H1 (cell line): ENCODE data around the gene IRF4. TPM values are rescaled to one million over a fixed set of nuclear protein-coding genes. Genes with fewer than 3 reads are reported as not detected.
"Not testable (repeated sequence)": the region's sequence is repeated elsewhere in the genome, so short reads cannot be mapped to it uniquely, and the experiment has no call there.

Source experiments
- CTCF ChIA-PET: fragments of 300-600 bp; sonication (Branson Sonifier 250); formaldehyde crosslinking; loops from one replicate; lab custom pipeline; 2021; ENCODE audit not compliant: partially characterized antibody; lab: Charles Lee
- POLR2A ChIA-PET: fragments of 300-600 bp; sonication (Branson Sonifier 250); formaldehyde crosslinking; loops from one replicate; lab custom pipeline; 2021; ENCODE audit warnings: inconsistent platforms; ENCODE audit not compliant: partially characterized antibody; lab: Charles Lee
- DNase-seq, 2 experiments: peaks; one replicate each; pipeline versions ENCODE4 v3.0.0 to v3.0.0-alpha.2; 2010 to 2022; ENCODE audit warnings: low spot score in 2 of 2, low read depth in 1 of 2, mixed read lengths in 1 of 2
- FAIRE-seq: peaks from 2 replicates; lab custom pipeline; 2011; peaks lifted over from hg19 to GRCh38; lab: Jason Lieb, UNC
- H2AFZ ChIP-seq: 2 replicates; pipeline ENCODE4 v1.8.1; 2012; ENCODE audit warnings: low read length, inconsistent platforms
- H2AK5ac ChIP-seq: 2 replicates; pipeline ENCODE4 v1.6.1; 2013; ENCODE audit warnings: low read depth, low read length
- H2BK120ac ChIP-seq: replicated peaks from 2 replicates; pipeline ENCODE3; 2013; ENCODE audit warnings: low read depth, low read length, inconsistent platforms
- H2BK12ac ChIP-seq: 2 replicates; pipeline ENCODE4 v1.6.1; 2013; ENCODE audit warnings: low read depth, low read length
- H2BK15ac ChIP-seq: 2 replicates; pipeline ENCODE4 v1.6.1; 2013; ENCODE audit warnings: low read length
- H2BK20ac ChIP-seq: 2 replicates; pipeline ENCODE4 v1.6.1; 2013; ENCODE audit warnings: low read length
- H2BK5ac ChIP-seq: 2 replicates; pipeline ENCODE4 v1.6.1; 2013; ENCODE audit warnings: low read depth, low read length
- H3K14ac ChIP-seq: 2 replicates; pipeline ENCODE4 v1.6.1; 2013; ENCODE audit warnings: inconsistent platforms; ENCODE audit not compliant: insufficient read length
- H3K18ac ChIP-seq: 2 replicates; pipeline ENCODE4 v1.6.1; 2013; ENCODE audit warnings: low read length; ENCODE audit errors: extremely low read depth
- H3K23ac ChIP-seq: 2 replicates; pipeline ENCODE4 v1.6.1; 2013; ENCODE audit warnings: inconsistent platforms; ENCODE audit not compliant: insufficient read length
- H3K23me2 ChIP-seq: 2 replicates; pipeline ENCODE4 v1.6.1; 2013; ENCODE audit warnings: low read depth, low read length
- H3K27ac ChIP-seq: 2 replicates; pipeline ENCODE4 v1.6.1; 2011; ENCODE audit warnings: low read depth, low read length, inconsistent platforms
- H3K27me3 ChIP-seq, 4 experiments: replicated peaks in 1 of 4; 1 replicate in 1 of 4; 2 replicates in 3 of 4; pipeline versions ENCODE4 v1.6.1 to v1.8.1; 2011 to 2013; ENCODE audit warnings: low read length in 3 of 4, mild to moderate bottlenecking in 3 of 4, inconsistent platforms in 2 of 4, mixed read lengths in 2 of 4, moderate library complexity in 1 of 4; ENCODE audit not compliant: control insufficient read depth in 3 of 4, insufficient read depth in 3 of 4; ENCODE audit errors: extremely low read depth in 1 of 4
- H3K36me3 ChIP-seq, 4 experiments: 2 replicates each; pipeline versions ENCODE4 v1.6.1 to v1.8.1; 2011 to 2013; ENCODE audit warnings: mild to moderate bottlenecking in 4 of 4, low read length in 3 of 4, moderate library complexity in 2 of 4, control low read depth in 1 of 4, inconsistent platforms in 1 of 4; ENCODE audit not compliant: insufficient read depth in 4 of 4, control insufficient read depth in 2 of 4
- H3K4ac ChIP-seq: replicated peaks from 2 replicates; pipeline ENCODE3; 2013; ENCODE audit warnings: low read length, low read depth, mixed read lengths, inconsistent platforms; ENCODE audit not compliant: insufficient read length
- H3K4me1 ChIP-seq, 4 experiments: replicated peaks in 1 of 4; 1 replicate in 1 of 4; 2 replicates in 3 of 4; pipeline versions ENCODE4 v1.6.1 to v1.8.1; 2011 to 2013; ENCODE audit warnings: low read length in 3 of 4, inconsistent platforms in 2 of 4, mixed read lengths in 1 of 4; ENCODE audit not compliant: insufficient read depth in 4 of 4, control insufficient read depth in 3 of 4
- H3K4me2 ChIP-seq, 2 experiments: 2 replicates each; pipeline versions ENCODE4 v1.6.1 to v1.8.1; 2011 to 2013; ENCODE audit warnings: low read depth in 2 of 2, low read length in 2 of 2, control low read depth in 1 of 2, inconsistent platforms in 1 of 2, mild to moderate bottlenecking in 1 of 2; ENCODE audit not compliant: insufficient read depth in 1 of 2
- H3K4me3 ChIP-seq, 4 experiments: fragments of 200-600, 300-600 bp in 1 of 4; sonication (generic), shearing (Covaris generic), sonication (Bioruptor Twin) in 1 of 4; 2 replicates each; pipeline versions ENCODE4 v1.5.1 to v1.8.1; 2011 to 2016; ENCODE audit warnings: low read length in 4 of 4, low read depth in 3 of 4, control low read depth in 2 of 4, inconsistent platforms in 2 of 4, mild to moderate bottlenecking in 2 of 4, mixed read lengths in 1 of 4, moderate library complexity in 1 of 4; ENCODE audit not compliant: insufficient read depth in 2 of 4; ENCODE audit errors: extremely low read depth in 1 of 4
- H3K56ac ChIP-seq: replicated peaks from 2 replicates; pipeline ENCODE3; 2013; ENCODE audit warnings: low read depth, mild to moderate bottlenecking, mixed read lengths, low read length, inconsistent platforms; ENCODE audit not compliant: insufficient read length
- H3K79me1 ChIP-seq: 2 replicates; pipeline ENCODE4 v1.6.1; 2013; ENCODE audit warnings: low read depth, low read length, control low read depth
- H3K79me2 ChIP-seq, 2 experiments: 2 replicates each; pipeline versions ENCODE4 v1.6.1 to v1.8.1; 2012 to 2013; ENCODE audit warnings: low read length in 2 of 2, mild to moderate bottlenecking in 2 of 2, inconsistent platforms in 1 of 2; ENCODE audit not compliant: insufficient read depth in 2 of 2, control insufficient read depth in 1 of 2
- H3K9ac ChIP-seq, 4 experiments: replicated peaks in 1 of 4; 1 replicate in 1 of 4; 2 replicates in 3 of 4; pipeline versions ENCODE4 v1.6.1 to v1.8.1; 2011 to 2013; ENCODE audit warnings: low read depth in 3 of 4, low read length in 3 of 4, control low read depth in 2 of 4, mild to moderate bottlenecking in 2 of 4, moderate library complexity in 2 of 4, inconsistent platforms in 1 of 4; ENCODE audit errors: extremely low read depth in 1 of 4
- H3K9me3 ChIP-seq, 2 experiments: 2 replicates each; pipeline versions ENCODE4 v1.6.1 to v1.8.1; 2012 to 2013; ENCODE audit warnings: mild to moderate bottlenecking in 2 of 2, moderate library complexity in 2 of 2, control low read depth in 1 of 2, inconsistent platforms in 1 of 2, low read depth in 1 of 2, low read length in 1 of 2, mixed read lengths in 1 of 2; ENCODE audit not compliant: insufficient read depth in 2 of 2
- H4K20me1 ChIP-seq, 2 experiments: replicated peaks in 1 of 2; 2 replicates each; pipeline versions ENCODE3 to v1.8.1; 2011 to 2013; ENCODE audit warnings: inconsistent platforms in 2 of 2, low read length in 2 of 2, mild to moderate bottlenecking in 1 of 2; ENCODE audit not compliant: insufficient read depth in 2 of 2, control insufficient read depth in 1 of 2
- H4K5ac ChIP-seq: 2 replicates; pipeline ENCODE4 v1.6.1; 2013; ENCODE audit warnings: low read length, low read depth, mixed read lengths, inconsistent platforms; ENCODE audit not compliant: insufficient read length
- H4K8ac ChIP-seq: 2 replicates; pipeline ENCODE4 v1.8.0; 2013; ENCODE audit warnings: mild to moderate bottlenecking, moderate library complexity, low read length, inconsistent platforms; ENCODE audit not compliant: insufficient read depth; ENCODE audit errors: extremely low read depth
- H4K91ac ChIP-seq: replicated peaks from 2 replicates; pipeline ENCODE3; 2013; ENCODE audit warnings: low read length, mixed read lengths, inconsistent platforms; ENCODE audit not compliant: insufficient read length
- WGBS, 2 experiments: shearing (Covaris generic) in 1 of 2; methylation state at CpG; one replicate each; pipeline versions ENCODE4 v1.1.6 to v1.1.7; 2013 to 2015; ENCODE audit warnings: low lambda C conversion rate in 2 of 2, mixed read lengths in 2 of 2, inconsistent platforms in 1 of 2, low coverage in 1 of 2, missing lambda C conversion rate in 1 of 2; ENCODE audit not compliant: insufficient replicate concordance in 2 of 2, insufficient coverage in 1 of 2, insufficient read length in 1 of 2; ENCODE audit errors: extremely low coverage in 1 of 2, missing lambda C conversion rate in 1 of 2; 5-methylcytosine and 5-hydroxymethylcytosine counted together
- polyA plus RNA-seq, 7 experiments: library from polyadenylated mRNA; depleted of rRNA in 3 of 7; stranded (reverse) in 5 of 7; unstranded in 2 of 7; fragments of >200 nt in 5 of 7; fragments of 200-250 nt in 2 of 7; gene quantifications; 1 replicate in 5 of 7; 2 replicates in 1 of 7; 4 replicates in 1 of 7; pipeline versions ENCODE4 v1.2.1 to v1.2.3, GENCODE V29; 2011 to 2013; ENCODE audit warnings: missing spikeins in 2 of 7, mixed read lengths in 2 of 7
- total RNA-seq: library from RNA; stranded (reverse); fragmentation: NEBNext Ultra II Directional; extraction: Animal tissue kit (Norgen Biotek cat#: 25700); gene quantifications from 2 replicates; pipeline ENCODE4 v1.2.1, GENCODE V29; 2021

Gene IRF4
- total and polyA plus RNA-seq, 2 of the 8 experiments (the other 6 are each of a cell fraction or from before 2014, with no cell fraction given): 0.77 to 2.1 TPM

DNA sequence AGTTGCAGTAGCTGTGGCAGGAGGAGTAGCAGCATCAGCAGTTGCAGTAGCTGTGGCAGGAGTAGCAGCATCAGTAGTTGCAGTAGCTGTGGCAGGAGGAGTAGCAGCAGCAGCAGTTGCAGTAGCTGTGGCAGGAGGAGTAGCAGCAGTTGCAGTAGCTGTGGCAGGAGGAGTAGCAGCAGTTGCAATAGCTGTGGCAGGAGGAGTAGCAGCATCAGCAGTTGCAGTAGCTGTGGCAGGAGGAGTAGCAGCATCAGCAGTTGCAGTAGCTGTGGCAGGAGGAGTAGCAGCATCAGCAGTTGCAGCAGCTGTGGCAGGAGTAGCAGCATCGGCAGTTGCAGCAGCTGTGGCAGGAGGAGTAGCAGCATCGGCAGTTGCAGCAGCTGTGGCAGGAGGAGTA lies 19.7 kb upstream of the IRF4 start:
- POLR2A ChIA-PET, H3K4me2 ChIP-seq, H3K27me3 ChIP-seq, H3K4me1 ChIP-seq, H2BK120ac ChIP-seq, H4K91ac ChIP-seq, H2BK5ac ChIP-seq, FAIRE-seq, H2BK15ac ChIP-seq, H3K79me2 ChIP-seq, H3K27ac ChIP-seq, H2BK20ac ChIP-seq, H2AFZ ChIP-seq, H3K79me1 ChIP-seq, H3K4ac ChIP-seq, H4K8ac ChIP-seq, H2AK5ac ChIP-seq, H3K4me3 ChIP-seq, H3K56ac ChIP-seq, H4K20me1 ChIP-seq, H3K36me3 ChIP-seq, H3K23me2 ChIP-seq, H3K9ac ChIP-seq, H2BK12ac ChIP-seq, DNase-seq, H3K23ac ChIP-seq, H4K5ac ChIP-seq, H3K14ac ChIP-seq, H3K18ac ChIP-seq: not testable (repeated sequence)
- WGBS, 2 experiments: 81% methylated on average over 2 of the region's 2 CpGs; no CpG with 5 or more reads in 1 of the 2 experiments
- CTCF ChIA-PET: interaction anchor here (0.6 to 4.3 kb wide), 7 partner anchors 10 to 55 kb away, joined by 3 to 12 read pairs (median 4); no protein-coding TSS in a partner anchor
- peaks cover 39 to 66% of the 10 kb centered on the region in 2 experiments for H3K9me3 ChIP-seq
